ENCODE data around the gene ELOVL4.

DNA sequence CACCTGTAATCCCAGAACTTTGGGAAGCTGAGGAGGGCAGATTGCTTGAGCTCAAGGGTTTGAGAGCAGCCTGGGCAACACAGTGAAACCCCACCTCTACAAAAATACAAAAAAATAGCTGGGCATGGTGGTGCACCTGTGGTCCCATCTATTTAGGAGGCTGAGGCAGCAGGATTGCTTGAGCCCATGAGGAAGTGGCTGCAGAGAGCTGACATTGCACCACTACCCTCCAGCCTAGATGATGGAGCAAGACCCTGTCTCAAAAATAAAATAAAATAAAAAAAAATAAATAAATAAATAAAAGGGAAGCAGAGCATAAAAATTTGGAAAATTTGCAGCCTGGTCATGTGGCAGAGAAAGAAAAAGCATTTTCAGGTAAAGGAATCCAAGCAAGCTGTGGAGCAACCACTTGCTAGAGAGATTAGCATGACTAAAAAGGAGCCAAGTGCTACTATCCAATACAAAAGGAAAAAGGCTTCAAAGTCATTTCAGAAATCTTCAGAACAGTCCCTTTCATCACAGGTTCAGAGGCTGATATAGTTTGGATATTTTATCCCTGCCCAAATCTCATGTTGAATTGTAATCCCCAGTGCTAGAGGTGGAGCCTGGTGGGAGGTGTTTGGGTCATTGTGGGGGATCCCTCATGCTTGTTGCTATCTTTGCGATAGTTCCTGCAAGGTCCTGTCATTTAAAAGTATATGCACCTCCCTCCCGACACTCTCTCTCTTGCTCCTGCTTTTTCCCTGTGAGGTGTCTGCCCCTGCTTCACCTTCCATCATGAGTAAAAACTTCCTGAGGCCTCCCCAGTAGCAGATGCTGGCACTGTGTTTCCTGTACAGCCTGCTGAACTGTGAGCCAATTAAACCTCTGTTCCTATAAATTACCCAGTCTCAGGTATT, 45.9 kb upstream of the ELOVL4 start:
- TF ChIP-seq, protein P1, sequence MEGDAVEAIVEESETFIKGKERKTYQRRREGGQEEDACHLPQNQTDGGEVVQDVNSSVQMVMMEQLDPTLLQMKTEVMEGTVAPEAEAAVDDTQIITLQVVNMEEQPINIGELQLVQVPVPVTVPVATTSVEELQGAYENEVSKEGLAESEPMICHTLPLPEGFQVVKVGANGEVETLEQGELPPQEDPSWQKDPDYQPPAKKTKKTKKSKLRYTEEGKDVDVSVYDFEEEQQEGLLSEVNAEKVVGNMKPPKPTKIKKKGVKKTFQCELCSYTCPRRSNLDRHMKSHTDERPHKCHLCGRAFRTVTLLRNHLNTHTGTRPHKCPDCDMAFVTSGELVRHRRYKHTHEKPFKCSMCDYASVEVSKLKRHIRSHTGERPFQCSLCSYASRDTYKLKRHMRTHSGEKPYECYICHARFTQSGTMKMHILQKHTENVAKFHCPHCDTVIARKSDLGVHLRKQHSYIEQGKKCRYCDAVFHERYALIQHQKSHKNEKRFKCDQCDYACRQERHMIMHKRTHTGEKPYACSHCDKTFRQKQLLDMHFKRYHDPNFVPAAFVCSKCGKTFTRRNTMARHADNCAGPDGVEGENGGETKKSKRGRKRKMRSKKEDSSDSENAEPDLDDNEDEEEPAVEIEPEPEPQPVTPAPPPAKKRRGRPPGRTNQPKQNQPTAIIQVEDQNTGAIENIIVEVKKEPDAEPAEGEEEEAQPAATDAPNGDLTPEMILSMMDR (optimal IDR thresholded peaks at IDR 0.05 in 1 of 3, IDR thresholded peaks at IDR 0.05 in 1 of 3, conservative IDR thresholded peaks at IDR 0.05 in 1 of 3; ENCODE audit: extremely low read depth in 1 of 3, insufficient read depth in 2 of 3, low read length in 3 of 3): no peak
- no peak for TF ChIP-seq EZH2 (IDR thresholded peaks at IDR 0.05; ENCODE audit: low read length)
